AG09309 (cell line): ENCODE measurements around the gene KATNB1.
"Not testable (repeated sequence)": the region's sequence is repeated elsewhere in the genome, so short reads cannot be mapped to it uniquely, and the experiment has no call there.

ENCODE experiments used
- DNase-seq: peaks from one replicate; pipeline ENCODE4 v3.0.0-alpha.2; 2010; ENCODE audit warnings: low read depth
- H3K4me3 ChIP-seq: 2 replicates; pipeline ENCODE4 v1.5.1; 2011; ENCODE audit warnings: mild to moderate bottlenecking, low read depth, low read length, moderate library complexity; ENCODE audit not compliant: control insufficient read depth
- TF ChIP-seq, protein P1 (sequence below): IDR thresholded peaks from 2 replicates; pipeline ENCODE4 v1.5.1; 2011; ENCODE audit warnings: mild to moderate bottlenecking, low read depth, low read length, inconsistent platforms; ENCODE audit not compliant: insufficient read depth, control insufficient read depth; ENCODE audit errors: missing control alignments

Gene KATNB1

DNA sequence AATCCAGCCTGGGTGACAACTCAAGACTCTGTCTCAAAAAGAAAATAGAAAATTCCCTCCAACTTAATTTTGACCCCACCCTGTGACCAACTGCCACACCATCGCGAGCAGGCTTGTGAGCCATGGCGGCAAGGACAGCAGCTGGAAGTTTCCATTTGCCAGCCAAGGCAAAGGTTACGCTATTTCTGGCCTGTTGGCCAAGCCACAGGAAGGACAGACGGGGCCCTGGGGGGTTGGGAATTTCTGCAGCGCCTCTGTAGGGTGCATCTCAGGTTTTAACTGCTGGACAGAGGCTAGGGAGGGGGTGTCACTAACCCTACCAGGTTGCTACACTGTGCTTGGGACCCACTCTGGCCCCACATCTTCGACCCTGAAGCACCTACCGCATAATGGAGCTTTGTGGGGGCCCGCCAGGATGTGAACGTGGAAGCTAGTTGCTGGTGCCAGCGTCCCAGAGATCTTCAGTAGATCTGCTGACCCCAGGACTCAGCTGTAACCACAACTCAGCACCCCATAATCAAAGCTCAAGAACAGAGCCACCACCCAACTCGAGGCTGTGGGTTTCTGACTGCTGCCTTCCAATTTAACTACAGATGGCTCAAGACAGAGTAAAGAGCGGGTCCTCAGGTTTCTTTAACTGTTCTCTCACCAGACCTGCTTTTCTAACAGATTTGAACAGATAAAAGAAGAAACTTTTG lies 55.8 kb downstream of the KATNB1 start:
- DNase-seq = no peak
- TF ChIP-seq, protein P1, sequence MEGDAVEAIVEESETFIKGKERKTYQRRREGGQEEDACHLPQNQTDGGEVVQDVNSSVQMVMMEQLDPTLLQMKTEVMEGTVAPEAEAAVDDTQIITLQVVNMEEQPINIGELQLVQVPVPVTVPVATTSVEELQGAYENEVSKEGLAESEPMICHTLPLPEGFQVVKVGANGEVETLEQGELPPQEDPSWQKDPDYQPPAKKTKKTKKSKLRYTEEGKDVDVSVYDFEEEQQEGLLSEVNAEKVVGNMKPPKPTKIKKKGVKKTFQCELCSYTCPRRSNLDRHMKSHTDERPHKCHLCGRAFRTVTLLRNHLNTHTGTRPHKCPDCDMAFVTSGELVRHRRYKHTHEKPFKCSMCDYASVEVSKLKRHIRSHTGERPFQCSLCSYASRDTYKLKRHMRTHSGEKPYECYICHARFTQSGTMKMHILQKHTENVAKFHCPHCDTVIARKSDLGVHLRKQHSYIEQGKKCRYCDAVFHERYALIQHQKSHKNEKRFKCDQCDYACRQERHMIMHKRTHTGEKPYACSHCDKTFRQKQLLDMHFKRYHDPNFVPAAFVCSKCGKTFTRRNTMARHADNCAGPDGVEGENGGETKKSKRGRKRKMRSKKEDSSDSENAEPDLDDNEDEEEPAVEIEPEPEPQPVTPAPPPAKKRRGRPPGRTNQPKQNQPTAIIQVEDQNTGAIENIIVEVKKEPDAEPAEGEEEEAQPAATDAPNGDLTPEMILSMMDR = no peak
- no peak overlapping the region for H3K4me3 ChIP-seq

- no peak overlapping the region for H3K4me3 ChIP-seq
- DNase-seq = no peak
- TF ChIP-seq, protein P1 = no peak
Observed at GRCh38 chr16:57791893-57792461, 56.4 kb downstream of the KATNB1 start.

GRCh38 chr16:57794849-57795430 lies 59.4 kb downstream of the KATNB1 start:
- DNase-seq = no peak
- no peak overlapping the region for H3K4me3 ChIP-seq
- TF ChIP-seq, protein P1 = no peak

- TF ChIP-seq, protein P1 = peak; percentile 54
- H3K4me3 ChIP-seq = no peak overlapping the region
- no peak for DNase-seq
Observed at GRCh38 chr16:57795431-57795878, 59.9 kb downstream of the KATNB1 start.

GRCh38 chr16:57796014-57796413 lies 60.4 kb downstream of the KATNB1 start:
- DNase-seq, H3K4me3 ChIP-seq: not testable (repeated sequence)

DNA sequence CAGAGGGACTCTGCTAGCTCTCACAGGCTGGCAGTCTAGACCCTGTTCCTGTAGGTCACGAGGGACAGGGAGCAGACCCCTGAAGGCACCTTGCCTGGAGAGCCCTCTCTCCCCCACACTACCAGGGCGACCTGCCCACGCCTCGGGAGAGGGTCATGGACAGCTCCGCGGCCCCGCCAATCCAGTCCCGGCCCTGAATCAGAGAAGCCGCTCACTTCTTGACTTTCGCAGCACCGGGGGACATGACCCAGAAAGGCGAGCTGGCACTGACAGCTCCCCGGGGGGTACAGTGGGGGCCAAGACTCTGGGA lies 61.6 kb downstream of the KATNB1 start:
- TF ChIP-seq, protein P1 = no peak
- DNase-seq = no peak
- no peak overlapping the region for H3K4me3 ChIP-seq

GRCh38 chr16:57797526-57798266 lies 62.1 kb downstream of the KATNB1 start:
- H3K4me3 ChIP-seq = no peak overlapping the region
- DNase-seq = no peak
- TF ChIP-seq, protein P1 = no peak
